Measurements from ENCODE around the gene PPARG.

Gene PPARG

GRCh38 chr3:12465151-12465835 is 176.4 kb downstream of the PPARG start:
- H3K9ac ChIP-seq (ENCODE audit: low read length): no peak overlapping the region
- H3K36me3 ChIP-seq (replicated peaks; ENCODE audit: insufficient read depth, low read length): no peaks in the 10 kb centered on the region
- no peaks in the 10 kb centered on the region for H3K27me3 ChIP-seq (replicated peaks; ENCODE audit: insufficient read depth, low read length)
- no peaks in the 10 kb centered on the region for H3K9me2 ChIP-seq (replicated peaks; ENCODE audit: insufficient read depth, low read length)
- no peaks in the 10 kb centered on the region for H4K20me1 ChIP-seq (ENCODE audit: insufficient read depth, low read length)
- no peak for DNase-seq
- no peaks in the 10 kb centered on the region for H3F3A ChIP-seq (ENCODE audit: insufficient read depth, low read length)
- H3K4me2 ChIP-seq (ENCODE audit: low read depth, low read length): no peak overlapping the region
- H3K79me2 ChIP-seq (ENCODE audit: low read length): no peaks in the 10 kb centered on the region
- H2AFZ ChIP-seq (ENCODE audit: low read length): no peak overlapping the region
- no peaks in the 10 kb centered on the region for H3K4me1 ChIP-seq (ENCODE audit: low read length)
- no peak overlapping the region for H3K27ac ChIP-seq (ENCODE audit: low read length)
- TF ChIP-seq EZH2 (optimal IDR thresholded peaks at IDR 0.05; ENCODE audit: low read depth, low read length) (no peak), EZH2phosphoT487 (IDR thresholded peaks at IDR 0.05; ENCODE audit: low read length) (no peak)
- TF ChIP-seq, protein P1, sequence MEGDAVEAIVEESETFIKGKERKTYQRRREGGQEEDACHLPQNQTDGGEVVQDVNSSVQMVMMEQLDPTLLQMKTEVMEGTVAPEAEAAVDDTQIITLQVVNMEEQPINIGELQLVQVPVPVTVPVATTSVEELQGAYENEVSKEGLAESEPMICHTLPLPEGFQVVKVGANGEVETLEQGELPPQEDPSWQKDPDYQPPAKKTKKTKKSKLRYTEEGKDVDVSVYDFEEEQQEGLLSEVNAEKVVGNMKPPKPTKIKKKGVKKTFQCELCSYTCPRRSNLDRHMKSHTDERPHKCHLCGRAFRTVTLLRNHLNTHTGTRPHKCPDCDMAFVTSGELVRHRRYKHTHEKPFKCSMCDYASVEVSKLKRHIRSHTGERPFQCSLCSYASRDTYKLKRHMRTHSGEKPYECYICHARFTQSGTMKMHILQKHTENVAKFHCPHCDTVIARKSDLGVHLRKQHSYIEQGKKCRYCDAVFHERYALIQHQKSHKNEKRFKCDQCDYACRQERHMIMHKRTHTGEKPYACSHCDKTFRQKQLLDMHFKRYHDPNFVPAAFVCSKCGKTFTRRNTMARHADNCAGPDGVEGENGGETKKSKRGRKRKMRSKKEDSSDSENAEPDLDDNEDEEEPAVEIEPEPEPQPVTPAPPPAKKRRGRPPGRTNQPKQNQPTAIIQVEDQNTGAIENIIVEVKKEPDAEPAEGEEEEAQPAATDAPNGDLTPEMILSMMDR (IDR thresholded peaks at IDR 0.05; ENCODE audit: low read length): no peak
- H3K9me3 ChIP-seq (replicated peaks; ENCODE audit: insufficient read depth, low read length): no peaks in the 10 kb centered on the region
- H3K4me3 ChIP-seq (ENCODE audit: low read length): no peak overlapping the region

DNA sequence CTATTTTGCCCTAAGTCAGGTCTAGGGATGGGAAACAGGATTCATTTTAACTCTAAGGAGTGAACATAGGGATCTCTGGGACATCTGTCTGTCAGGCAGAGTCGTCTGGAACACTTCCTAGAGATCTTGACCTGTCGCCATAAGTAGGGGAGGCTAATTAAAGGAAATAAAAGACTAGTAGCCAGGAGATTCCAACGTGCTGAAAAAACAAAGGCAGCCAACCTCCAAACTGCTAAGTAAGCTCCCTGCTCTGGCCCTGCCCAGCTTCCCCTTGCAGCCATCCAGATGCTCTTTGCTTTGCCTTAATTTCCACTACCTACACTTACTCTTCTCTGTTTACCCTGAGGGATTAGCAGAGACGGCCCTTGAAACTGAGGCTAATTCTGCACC is 177.0 kb downstream of the PPARG start:
- TF ChIP-seq, protein P1 (IDR thresholded peaks at IDR 0.05; ENCODE audit: low read length): no peak
- TF ChIP-seq EZH2phosphoT487 (IDR thresholded peaks at IDR 0.05; ENCODE audit: low read length) (no peak), EZH2 (optimal IDR thresholded peaks at IDR 0.05; ENCODE audit: low read depth, low read length) (no peak)
- DNase-seq: no peak
- no peak overlapping the region for H3K27ac ChIP-seq (ENCODE audit: low read length)
- no peaks in the 10 kb centered on the region for H3K79me2 ChIP-seq (ENCODE audit: low read length)
- no peak overlapping the region for H3K4me2 ChIP-seq (ENCODE audit: low read depth, low read length)
- H3K4me3 ChIP-seq (ENCODE audit: low read length): no peak overlapping the region
- H3K9ac ChIP-seq (ENCODE audit: low read length): no peak overlapping the region
- no peak overlapping the region for H2AFZ ChIP-seq (ENCODE audit: low read length)
- H3F3A ChIP-seq (ENCODE audit: insufficient read depth, low read length): no peaks in the 10 kb centered on the region
- H3K36me3 ChIP-seq (replicated peaks; ENCODE audit: insufficient read depth, low read length): no peaks in the 10 kb centered on the region
- no peaks in the 10 kb centered on the region for H3K4me1 ChIP-seq (ENCODE audit: low read length)
- H4K20me1 ChIP-seq (ENCODE audit: insufficient read depth, low read length): no peaks in the 10 kb centered on the region
- H3K27me3 ChIP-seq (replicated peaks; ENCODE audit: insufficient read depth, low read length): no peaks in the 10 kb centered on the region
- no peaks in the 10 kb centered on the region for H3K9me2 ChIP-seq (replicated peaks; ENCODE audit: insufficient read depth, low read length)
- no peaks in the 10 kb centered on the region for H3K9me3 ChIP-seq (replicated peaks; ENCODE audit: insufficient read depth, low read length)

GRCh38 chr3:12467746-12468145 is 178.9 kb downstream of the PPARG start:
- H3K27ac ChIP-seq (ENCODE audit: low read length): no peak overlapping the region
- no peak for DNase-seq
- H3K9ac ChIP-seq (ENCODE audit: low read length): no peak overlapping the region
- H3K79me2 ChIP-seq (ENCODE audit: low read length): no peaks in the 10 kb centered on the region
- TF ChIP-seq EZH2 (optimal IDR thresholded peaks at IDR 0.05; ENCODE audit: low read depth, low read length): no peak
- TF ChIP-seq, protein P1 (IDR thresholded peaks at IDR 0.05; ENCODE audit: low read length): no peak
- no peak for TF ChIP-seq EZH2phosphoT487 (IDR thresholded peaks at IDR 0.05; ENCODE audit: low read length)
- H3K9me2 ChIP-seq (replicated peaks; ENCODE audit: insufficient read depth, low read length): no peaks in the 10 kb centered on the region
- no peaks in the 10 kb centered on the region for H3K4me1 ChIP-seq (ENCODE audit: low read length)
- H2AFZ ChIP-seq (ENCODE audit: low read length): no peak overlapping the region
- H3F3A ChIP-seq (ENCODE audit: insufficient read depth, low read length): no peaks in the 10 kb centered on the region
- no peaks in the 10 kb centered on the region for H3K27me3 ChIP-seq (replicated peaks; ENCODE audit: insufficient read depth, low read length)
- no peaks in the 10 kb centered on the region for H3K36me3 ChIP-seq (replicated peaks; ENCODE audit: insufficient read depth, low read length)
- H3K4me2 ChIP-seq (ENCODE audit: low read depth, low read length): no peak overlapping the region
- no peak overlapping the region for H3K4me3 ChIP-seq (ENCODE audit: low read length)
- no peaks in the 10 kb centered on the region for H4K20me1 ChIP-seq (ENCODE audit: insufficient read depth, low read length)
- no peaks in the 10 kb centered on the region for H3K9me3 ChIP-seq (replicated peaks; ENCODE audit: insufficient read depth, low read length)

Measured in MM.1S (cell line).